Gastroesophageal sphincter (tissue), 3 donors: ENCODE measurements around the gene AGL.

ENCODE experiments used
- POLR2A ChIP-seq, 2 donors: fragments of 450-650 bp; IDR thresholded peaks; one replicate each; pipeline ENCODE4 v1.6.1; 2017; ENCODE audit warnings: antibody characterized with exemption in 2 of 2, mild to moderate bottlenecking in 2 of 2, moderate library complexity in 1 of 2
- TF ChIP-seq, protein P1 (sequence below), 4 experiments: fragments of 200-600 bp in 2 of 4; fragments of 450-650 bp in 2 of 4; sonication (generic) in 1 of 4; IDR thresholded peaks; one replicate each; pipeline ENCODE4 v1.5.1; 2017 to 2019; ENCODE audit warnings: antibody characterized with exemption in 4 of 4, mild to moderate bottlenecking in 2 of 4, moderate library complexity in 2 of 4

- TF ChIP-seq, protein P1, sequence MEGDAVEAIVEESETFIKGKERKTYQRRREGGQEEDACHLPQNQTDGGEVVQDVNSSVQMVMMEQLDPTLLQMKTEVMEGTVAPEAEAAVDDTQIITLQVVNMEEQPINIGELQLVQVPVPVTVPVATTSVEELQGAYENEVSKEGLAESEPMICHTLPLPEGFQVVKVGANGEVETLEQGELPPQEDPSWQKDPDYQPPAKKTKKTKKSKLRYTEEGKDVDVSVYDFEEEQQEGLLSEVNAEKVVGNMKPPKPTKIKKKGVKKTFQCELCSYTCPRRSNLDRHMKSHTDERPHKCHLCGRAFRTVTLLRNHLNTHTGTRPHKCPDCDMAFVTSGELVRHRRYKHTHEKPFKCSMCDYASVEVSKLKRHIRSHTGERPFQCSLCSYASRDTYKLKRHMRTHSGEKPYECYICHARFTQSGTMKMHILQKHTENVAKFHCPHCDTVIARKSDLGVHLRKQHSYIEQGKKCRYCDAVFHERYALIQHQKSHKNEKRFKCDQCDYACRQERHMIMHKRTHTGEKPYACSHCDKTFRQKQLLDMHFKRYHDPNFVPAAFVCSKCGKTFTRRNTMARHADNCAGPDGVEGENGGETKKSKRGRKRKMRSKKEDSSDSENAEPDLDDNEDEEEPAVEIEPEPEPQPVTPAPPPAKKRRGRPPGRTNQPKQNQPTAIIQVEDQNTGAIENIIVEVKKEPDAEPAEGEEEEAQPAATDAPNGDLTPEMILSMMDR (IDR thresholded peaks at IDR 0.05): no peak
- TF ChIP-seq POLR2A (IDR thresholded peaks at IDR 0.05): no peak
Observed at GRCh38 chr1:99964806-99965205, 114.6 kb downstream of the AGL start.
